Embryonic facial prominence (tissue), 1 donor: ENCODE measurements around the gene OST4.
"Not testable (repeated sequence)": the region's sequence is repeated elsewhere in the genome, so short reads cannot be mapped to it uniquely, and the experiment has no call there.

Experiments used
- DNase-seq: peaks from one replicate; pipeline ENCODE4 v3.0.0-alpha.2; 2016; ENCODE audit errors: extremely low spot score

The OST4 gene

GRCh38 chr2:27071277-27071989 lies at the start of gene OST4:
TSS of gene OST4 (minus strand) at chr2:27071654.
- peak; percentile 82 for DNase-seq

GRCh38 chr2:27119330-27119670 lies 47.8 kb upstream of the OST4 start:
- DNase-seq = not testable (repeated sequence)

GRCh38 chr2:27118525-27119329 lies 47.3 kb upstream of the OST4 start, which contains the start of gene CGREF1:
TSS of gene CGREF1 (minus strand) at chr2:27119128. CDS start at chr2:27104366, 14,762 bp downstream.
- DNase-seq = no peak

GRCh38 chr2:27117995-27118524 lies 46.6 kb upstream of the OST4 start:
- no peak for DNase-seq

GRCh38 chr2:27115519-27115918 lies 44.1 kb upstream of the OST4 start:
- DNase-seq = no peak

- DNase-seq = not testable (repeated sequence)
These were observed 40.1 kb upstream of the OST4 start for GRCh38 chr2:27111392-27112078.

- not testable (repeated sequence) for DNase-seq
These were observed 39.3 kb upstream of the OST4 start for GRCh38 chr2:27110603-27111352.

- no peak for DNase-seq
These were observed 37.6 kb upstream of the OST4 start for GRCh38 chr2:27109083-27109482.

- DNase-seq = no peak
These were observed 36.8 kb upstream of the OST4 start for GRCh38 chr2:27108221-27108620.

- no peak for DNase-seq
These were observed 34.5 kb upstream of the OST4 start for GRCh38 chr2:27105981-27106380.

- DNase-seq = no peak
These were observed 30.9 kb upstream of the OST4 start for GRCh38 chr2:27102329-27102728.

- no peak for DNase-seq
These were observed 28.6 kb upstream of the OST4 start for GRCh38 chr2:27100036-27100435.

- DNase-seq = no peak
These were observed 28.0 kb upstream of the OST4 start for GRCh38 chr2:27099334-27099955.

GRCh38 chr2:27097341-27097740 lies 25.9 kb upstream of the OST4 start:
- no peak for DNase-seq

- no peak for DNase-seq
These were observed 25.4 kb upstream of the OST4 start for GRCh38 chr2:27096748-27097297.

GRCh38 chr2:27095745-27096651 lies 24.5 kb upstream of the OST4 start:
- DNase-seq = no peak

- DNase-seq = no peak
These were observed 23.9 kb upstream of the OST4 start for GRCh38 chr2:27095427-27095744.

GRCh38 chr2:27094353-27094984 lies 23.0 kb upstream of the OST4 start:
- no peak for DNase-seq
